ENCODE measurements around the gene ITGAD.
A peak's percentile ranks its signal among the peaks of the same experiment; 100 is the strongest.

The ITGAD gene

DNA sequence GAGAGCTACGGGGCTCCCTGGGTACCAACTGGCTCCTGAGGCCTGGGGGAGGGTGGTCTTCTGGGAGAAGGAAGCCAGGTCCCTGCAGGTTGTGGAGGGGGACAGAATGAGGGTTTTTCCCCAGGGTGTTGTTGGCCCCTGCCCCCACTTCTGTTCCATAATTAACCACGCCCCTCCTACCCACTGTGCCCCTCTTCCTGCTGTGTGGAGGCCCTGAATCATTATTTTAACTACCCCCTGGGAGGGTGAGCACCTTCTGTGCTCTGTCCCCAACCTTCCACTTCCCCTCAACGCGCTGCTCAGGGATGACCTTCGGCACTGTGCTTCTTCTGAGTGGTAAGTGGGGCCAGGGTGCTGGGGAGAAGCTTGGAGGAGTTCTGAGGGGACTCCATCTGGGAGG lies at the start of gene ITGAD:
TSS of gene ITGAD (plus strand) at position 280 of the 400 bp plus-strand sequence. CDS start at position 306, 26 bp downstream.
- DNase-seq = no peak

DNA sequence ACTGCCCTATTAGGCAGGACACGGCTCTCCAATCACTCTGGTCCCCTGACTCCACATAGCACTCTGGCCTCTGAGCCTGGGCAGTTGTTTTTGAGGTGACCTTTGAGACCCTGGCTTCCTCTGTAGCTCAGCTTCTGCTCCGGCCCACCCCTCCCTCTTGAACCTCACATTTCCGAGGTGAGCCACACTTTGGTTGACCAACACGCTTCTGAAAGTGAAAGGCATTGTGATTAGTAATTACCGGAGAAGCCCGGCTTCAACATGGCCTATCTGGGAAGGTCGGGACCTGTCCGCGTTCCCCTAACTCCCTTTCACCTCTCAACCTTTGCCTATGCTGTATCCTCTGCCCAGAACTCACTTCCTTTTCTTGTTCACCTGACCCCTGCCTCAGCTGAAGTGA lies 48.4 kb upstream of the ITGAD start:
- no peak for DNase-seq

DNA sequence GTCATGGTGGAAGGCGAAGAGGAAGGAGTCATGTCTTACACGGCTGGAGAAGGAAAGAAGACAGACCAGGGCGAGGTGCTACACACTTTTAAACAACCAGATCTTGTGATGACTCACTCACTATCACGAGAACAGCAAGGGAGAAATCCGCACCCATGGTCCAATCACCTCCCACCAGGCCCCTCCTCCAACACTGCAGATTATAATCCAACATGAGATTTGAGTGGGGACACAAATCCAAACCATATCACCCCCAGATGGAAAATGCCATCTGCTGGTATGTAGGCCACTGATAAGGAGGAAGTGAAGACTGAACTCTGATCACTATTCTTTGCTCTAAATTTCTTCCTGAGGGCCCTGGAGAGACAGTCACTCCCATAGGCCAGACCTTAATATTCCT lies 45.7 kb upstream of the ITGAD start:
- DNase-seq = no peak

- no peak for DNase-seq
Measured at GRCh38 chr16:31348579-31348978, 44.6 kb upstream of the ITGAD start.

- DNase-seq = no peak
Measured at GRCh38 chr16:31350275-31351005, 42.7 kb upstream of the ITGAD start.

DNA sequence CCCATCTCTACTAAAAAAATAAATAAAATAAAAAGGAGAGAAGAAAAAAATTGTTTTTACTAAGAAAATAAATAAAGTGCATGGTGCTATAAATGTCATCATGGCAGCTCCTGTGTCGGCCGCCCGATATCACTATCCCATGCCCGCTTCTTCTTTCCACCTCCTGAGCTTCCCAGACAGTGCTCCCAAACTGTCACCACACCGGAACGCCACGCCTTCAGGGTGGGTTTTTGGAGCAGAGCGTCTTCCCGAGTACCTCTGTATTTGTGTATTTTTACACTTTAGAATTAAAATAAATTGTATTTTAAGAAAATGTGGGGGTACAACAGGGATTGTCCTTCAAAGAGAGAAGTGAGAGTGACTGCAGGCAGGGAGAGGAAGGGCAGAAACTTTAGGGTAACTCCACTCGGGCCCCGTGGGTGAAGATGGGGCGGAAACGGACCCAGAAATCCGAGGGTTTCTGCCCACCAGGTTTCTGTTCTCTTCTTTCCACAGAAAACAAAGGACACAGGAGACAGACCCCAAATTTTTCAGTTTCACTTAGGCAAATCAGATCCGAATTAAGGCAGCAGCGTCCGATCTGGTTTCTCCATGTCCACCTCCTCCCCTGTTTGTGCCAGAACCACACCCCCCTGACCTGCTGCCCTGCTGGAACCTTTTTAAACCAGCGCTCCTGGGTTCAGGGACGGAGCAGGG lies 41.7 kb upstream of the ITGAD start:
- no peak for DNase-seq

GRCh38 chr16:31351942-31352325 lies 41.2 kb upstream of the ITGAD start:
- DNase-seq = no peak

- DNase-seq = no peak
Measured at GRCh38 chr16:31352376-31353115, 40.6 kb upstream of the ITGAD start.

- peak; percentile 25 for DNase-seq
Measured at GRCh38 chr16:31354394-31355291, 38.5 kb upstream of the ITGAD start, which contains the start of gene ITGAX. TSS of gene ITGAX (plus strand) at chr16:31355176. CDS start at chr16:31355255, 79 bp downstream.

DNA sequence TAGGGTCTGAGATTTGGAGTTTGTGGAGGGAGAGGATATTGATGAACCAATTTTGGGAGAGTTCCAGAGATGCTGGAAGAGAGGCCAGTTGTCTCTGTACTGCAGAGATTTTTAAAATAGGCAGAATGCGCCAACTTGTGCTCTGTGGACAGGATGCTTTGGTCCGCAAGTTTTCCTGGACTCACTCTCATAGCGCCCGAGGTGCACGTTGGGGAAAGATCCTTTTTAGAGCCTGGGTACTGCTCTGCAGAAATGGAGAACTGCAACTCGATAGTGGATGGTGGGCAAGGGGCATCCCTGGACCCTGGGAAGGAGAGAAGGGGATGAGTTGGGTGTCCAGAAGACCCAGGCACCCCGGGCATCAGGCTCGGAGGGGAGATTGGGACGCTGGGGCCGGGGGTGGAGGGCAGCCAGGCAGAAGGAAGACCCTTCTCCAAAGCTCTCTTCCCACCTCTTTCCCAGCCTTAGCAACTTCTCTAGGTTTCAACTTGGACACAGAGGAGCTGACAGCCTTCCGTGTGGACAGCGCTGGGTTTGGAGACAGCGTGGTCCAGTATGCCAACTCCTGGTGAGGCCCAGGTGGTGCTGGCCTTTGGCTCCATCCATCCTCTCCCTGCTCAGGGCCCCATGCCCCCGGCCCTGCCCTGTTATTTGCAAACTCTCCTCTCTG lies 37.6 kb upstream of the ITGAD start:
- no peak for DNase-seq

DNA sequence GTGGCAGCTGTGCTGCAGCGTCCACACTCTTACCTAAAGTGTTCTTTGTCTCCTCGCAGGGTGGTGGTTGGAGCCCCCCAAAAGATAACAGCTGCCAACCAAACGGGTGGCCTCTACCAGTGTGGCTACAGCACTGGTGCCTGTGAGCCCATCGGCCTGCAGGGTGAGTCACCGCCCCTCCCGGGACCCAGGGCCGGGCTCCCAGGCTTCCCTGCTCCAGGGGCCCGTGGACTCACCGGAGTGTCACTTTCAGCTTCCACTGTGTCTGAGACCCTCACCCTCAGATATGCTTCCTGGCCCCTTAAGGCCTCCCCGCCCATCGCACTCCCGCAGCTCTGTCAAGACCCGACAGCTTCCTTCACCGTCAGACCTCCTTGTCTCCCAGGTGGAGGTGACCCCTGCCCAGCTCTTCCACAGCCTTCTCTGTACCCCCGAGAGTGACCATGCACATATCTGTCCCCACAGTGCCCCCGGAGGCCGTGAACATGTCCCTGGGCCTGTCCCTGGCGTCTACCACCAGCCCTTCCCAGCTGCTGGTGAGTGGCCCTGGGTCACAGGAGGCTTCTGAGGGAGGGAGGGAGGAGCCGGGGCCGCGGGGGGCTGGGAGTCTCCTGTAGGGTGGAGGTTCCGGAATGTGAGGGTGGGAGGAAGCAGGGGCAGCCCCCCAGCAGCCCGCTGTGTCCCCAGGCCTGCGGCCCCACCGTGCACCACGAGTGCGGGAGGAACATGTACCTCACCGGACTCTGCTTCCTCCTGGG lies 36.4 kb upstream of the ITGAD start:
- DNase-seq = no peak

DNA sequence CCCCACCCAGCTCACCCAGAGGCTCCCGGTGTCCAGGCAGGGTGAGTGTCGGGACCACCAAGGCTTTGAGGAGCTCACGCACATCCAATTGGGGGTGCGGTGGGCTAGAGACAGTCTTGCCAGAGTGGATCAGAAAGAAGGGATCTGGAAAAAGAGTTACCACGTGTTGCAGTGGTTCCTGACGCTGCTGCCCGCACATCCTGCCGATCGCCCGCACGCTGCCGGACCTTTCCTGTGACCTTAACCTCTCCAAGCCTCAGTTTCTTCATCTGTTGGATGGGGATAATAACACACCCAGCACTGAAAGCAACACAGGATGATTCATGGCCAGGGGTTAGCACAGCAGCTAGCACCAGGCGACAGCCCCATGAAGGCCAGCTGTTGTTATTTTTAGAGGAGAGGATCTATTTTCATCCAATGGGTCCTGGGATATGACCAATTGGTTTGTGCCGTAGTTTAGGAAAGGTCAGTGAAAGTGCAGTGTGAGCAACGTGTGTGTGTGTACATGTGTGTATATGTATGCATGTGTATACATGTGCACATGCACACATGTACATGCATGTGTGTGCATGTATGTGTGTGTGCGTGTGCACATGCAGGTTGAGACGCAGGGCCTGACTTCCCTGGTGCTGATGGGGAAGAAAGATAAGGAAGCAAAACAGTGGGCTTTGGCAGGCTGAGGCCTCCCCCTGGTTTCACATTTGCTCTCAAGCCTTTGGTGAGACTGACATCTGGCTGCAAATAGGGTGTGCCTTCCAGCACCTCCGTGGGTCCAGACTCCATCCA lies 35.6 kb upstream of the ITGAD start:
- DNase-seq = no peak

DNA sequence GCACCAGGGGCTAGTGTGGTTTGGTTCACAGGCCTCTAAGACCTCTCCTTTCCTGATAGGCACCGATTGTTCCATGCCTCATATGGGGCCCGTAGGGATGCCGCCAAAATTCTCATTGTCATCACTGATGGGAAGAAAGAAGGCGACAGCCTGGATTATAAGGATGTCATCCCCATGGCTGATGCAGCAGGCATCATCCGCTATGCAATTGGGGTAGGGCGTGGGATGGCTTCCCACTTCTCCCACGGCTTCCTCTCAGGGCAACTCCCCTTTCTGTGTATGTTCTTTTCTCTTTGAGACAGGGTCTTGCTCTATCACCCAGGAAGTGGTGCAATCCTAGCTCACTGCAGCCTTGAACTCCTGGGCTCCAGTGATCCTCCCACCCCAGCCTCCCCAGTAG lies 32.9 kb upstream of the ITGAD start:
- DNase-seq = no peak

GRCh38 chr16:31361201-31362110 lies 31.7 kb upstream of the ITGAD start:
- no peak for DNase-seq

DNA sequence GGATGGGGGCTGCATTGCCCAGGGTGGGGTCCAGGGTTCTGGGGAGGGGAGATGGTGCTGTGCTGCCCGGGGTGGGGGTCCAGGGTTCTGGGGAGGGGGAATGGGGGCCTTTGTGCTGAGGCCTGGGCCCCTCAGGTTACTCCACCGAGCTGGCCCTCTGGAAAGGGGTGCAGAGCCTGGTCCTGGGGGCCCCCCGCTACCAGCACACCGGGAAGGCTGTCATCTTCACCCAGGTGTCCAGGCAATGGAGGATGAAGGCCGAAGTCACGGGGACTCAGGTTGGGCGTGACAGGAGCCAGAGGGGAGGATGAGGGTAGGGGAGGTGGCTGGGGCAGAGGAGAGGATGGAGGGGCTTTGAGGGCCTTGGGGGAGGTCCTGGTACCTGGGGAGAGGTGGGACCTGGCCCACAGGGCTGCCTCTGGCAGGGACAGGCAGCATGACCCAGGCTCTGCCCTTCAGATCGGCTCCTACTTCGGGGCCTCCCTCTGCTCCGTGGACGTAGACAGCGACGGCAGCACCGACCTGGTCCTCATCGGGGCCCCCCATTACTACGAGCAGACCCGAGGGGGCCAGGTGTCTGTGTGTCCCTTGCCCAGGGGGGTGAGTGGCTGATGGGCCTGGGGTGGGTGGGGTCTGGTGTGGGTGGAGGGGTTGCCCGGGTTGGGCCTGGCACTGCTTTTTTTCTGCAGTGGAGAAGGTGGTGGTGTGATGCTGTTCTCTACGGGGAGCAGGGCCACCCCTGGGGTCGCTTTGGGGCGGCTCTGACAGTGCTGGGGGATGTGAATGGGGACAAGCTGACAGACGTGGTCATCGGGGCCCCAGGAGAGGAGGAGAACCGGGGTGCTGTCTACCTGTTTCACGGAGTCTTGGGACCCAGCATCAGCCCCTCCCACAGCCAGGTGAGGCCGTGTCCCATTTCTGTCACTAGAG lies 30.4 kb upstream of the ITGAD start:
- no peak for DNase-seq

DNA sequence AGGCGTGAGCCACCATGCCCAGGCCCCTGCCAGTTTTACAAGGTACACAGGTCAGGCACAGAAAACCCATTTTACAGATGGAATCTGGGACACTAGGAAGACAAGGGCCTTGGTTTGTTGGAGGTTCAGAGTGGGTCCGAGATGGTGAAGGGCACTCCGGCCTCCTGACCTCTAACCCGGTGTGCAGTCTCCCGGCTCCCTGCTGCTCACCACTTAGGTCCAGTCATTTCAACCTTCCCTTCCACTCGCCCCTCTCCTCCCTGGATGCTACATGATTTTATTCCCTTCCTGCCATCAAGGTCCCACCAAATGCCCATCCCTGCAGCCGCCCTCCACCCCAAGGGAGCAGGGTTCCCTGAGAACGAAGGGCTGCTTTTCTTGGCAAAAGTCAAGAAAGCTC lies 29.4 kb upstream of the ITGAD start:
- DNase-seq = no peak

- DNase-seq = no peak
Measured at GRCh38 chr16:31364421-31364820, 28.7 kb upstream of the ITGAD start.
